ENCODE results near the gene MYL12A.
"Not testable (repeated sequence)": the region's sequence is repeated elsewhere in the genome, so short reads cannot be mapped to it uniquely, and the experiment has no call there.

MYL12A gene

DNA sequence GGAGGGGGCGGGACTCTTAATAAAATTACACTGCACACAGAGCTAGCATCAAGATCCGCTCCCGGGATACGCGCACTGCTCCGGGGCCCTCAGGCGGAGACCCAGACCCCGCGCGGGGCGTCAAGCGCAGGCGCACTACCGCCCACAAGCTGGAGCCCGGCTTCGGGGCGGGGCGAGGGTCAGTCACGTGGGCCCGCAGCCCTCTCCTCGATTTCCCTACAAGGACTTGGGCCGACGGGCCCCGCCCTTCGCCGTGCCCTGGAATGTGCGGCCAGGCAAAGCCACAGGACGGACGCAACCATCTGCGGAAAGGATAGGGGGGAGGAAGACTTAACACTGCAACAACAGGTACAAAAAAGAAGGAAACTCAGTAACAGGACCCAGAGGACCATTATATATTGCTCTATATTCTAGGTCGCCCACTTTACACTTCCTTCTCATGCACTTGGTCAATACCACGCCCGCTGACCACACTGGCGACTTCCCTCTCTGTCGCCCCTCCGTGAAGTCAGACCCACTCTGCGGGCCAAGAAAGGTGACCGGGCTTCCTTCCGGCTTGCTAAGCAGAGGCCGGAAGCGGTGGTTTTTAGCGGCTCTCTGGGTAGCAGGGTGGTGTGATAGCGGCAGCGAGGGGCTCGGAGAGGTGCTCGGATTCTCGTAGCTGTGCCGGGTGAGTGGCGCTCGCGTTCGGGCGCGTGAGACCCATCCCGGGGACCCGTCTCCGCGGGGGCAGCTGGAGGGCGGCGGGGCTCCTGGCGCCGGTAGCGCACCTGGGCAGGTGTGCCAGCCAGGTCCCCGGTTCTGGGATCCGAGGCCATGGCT, at the start of gene MYL12A:
MYL12A (plus strand) TSS at position 562 of the 822 bp plus-strand sequence. CDS start 5,447 bp downstream, outside the sequence.
- peak; percentile 79 for DNase-seq (ENCODE audit: low read depth)

DNA sequence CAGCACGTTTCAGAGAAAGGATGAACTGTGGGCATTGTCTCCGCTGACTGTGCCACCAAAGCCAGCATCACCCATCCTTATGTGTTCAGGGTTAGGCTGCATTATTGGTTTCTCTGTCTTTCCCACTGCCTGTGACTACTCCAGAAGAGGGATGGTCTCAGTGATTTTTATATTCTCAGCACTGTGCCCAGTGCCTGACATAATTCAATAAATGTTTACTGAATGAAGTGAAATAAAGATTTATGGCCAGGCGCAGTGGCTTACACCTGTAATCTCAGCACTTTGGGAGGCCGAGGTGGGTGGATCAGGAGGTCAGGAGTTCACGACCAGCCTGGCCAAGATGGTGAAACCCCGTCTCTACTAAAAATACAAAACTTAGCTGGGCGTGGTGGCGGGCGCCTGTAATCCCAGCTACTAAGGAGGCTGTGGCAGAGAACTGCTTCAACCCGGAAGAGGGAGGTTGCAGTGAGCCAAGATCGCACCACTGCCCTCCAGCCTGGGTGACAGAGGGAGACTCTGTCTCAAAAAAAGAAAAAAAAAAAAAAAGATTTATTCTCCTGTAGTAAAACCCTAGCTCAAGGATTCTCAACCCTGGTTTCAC, 49.2 kb upstream of the MYL12A start:
- DNase-seq (ENCODE audit: low read depth) = not testable (repeated sequence)

DNA sequence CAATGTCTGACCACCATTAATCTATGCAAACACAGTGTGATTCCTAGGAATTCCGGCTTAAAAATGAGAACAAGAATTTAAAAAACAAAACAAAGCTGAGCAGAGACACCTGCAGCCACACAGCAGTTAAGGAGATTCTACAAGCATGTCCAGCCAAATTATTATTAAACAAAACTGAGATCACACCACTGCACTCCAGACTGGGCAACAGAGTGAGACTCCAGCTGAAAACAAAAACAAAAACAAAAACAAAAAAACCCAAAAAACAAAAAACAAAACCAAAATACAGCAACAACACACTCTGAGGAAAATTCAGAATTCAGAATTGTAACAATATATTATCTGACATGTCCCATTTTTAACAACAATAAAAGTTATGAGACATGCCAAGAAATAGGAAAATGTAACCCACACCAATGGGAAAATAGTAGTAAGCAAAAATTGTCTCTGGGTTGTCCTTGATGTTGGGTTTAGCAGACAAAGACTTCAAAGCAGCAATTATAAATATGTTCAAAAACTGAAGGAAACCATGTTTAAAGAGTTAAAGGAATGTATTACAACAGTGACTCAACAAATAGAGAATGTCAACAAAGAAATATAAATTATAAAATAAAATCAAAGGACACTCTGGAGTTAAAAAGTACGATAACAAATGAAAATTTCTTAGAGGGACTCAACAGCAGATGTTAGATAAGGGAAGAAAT, 47.5 kb upstream of the MYL12A start:
- no peak for DNase-seq (ENCODE audit: low read depth)

DNA sequence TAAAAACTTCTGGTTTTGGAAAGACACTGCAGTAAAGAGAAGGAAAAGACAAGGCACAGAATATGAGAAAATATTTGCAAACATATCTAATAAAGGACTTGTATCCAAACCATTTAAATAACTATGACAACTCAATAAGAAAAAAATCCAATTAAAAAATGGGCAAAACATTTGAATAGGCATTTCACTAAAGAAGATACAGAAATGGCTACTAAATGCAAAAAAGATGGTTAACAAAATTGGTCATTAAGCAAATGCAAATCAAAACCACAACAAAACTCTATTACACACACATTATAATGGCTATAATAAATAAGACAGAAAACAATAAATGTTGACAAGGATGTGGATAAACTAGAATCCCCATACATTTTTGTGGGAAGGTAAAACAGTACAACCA, 42.4 kb upstream of the MYL12A start:
- no peak for DNase-seq (ENCODE audit: low read depth)

DNA sequence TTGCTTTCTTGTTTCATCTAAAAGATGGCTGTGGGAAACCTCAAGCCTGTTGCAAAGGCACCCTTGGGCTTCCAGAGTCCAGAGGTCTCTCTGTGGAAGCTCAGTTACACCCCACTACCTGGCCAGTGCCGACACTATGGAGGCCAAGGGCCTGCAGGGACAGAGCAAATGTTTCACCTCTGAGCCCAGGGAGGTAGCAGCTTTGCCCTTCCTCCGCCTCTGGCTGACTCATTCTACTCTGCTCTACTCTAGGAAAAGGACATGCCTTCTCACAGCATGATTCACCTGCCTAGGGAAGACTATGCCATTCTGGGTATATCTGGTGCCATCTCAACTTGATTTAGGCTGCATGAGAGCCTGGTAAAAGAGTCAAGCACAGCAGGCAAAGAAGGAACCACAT, 40.0 kb upstream of the MYL12A start:
- DNase-seq (ENCODE audit: low read depth) = no peak

GRCh38 chr18:3209859-3210569, 37.6 kb upstream of the MYL12A start:
- DNase-seq (ENCODE audit: low read depth) = no peak

- no peak for DNase-seq (ENCODE audit: low read depth)
Observed at GRCh38 chr18:3211236-3211992, 36.2 kb upstream of the MYL12A start.

- DNase-seq (ENCODE audit: low read depth) = no peak
Observed at GRCh38 chr18:3212657-3213056, 34.9 kb upstream of the MYL12A start.

- no peak for DNase-seq (ENCODE audit: low read depth)
Observed at GRCh38 chr18:3213300-3214059, 34.1 kb upstream of the MYL12A start.

DNA sequence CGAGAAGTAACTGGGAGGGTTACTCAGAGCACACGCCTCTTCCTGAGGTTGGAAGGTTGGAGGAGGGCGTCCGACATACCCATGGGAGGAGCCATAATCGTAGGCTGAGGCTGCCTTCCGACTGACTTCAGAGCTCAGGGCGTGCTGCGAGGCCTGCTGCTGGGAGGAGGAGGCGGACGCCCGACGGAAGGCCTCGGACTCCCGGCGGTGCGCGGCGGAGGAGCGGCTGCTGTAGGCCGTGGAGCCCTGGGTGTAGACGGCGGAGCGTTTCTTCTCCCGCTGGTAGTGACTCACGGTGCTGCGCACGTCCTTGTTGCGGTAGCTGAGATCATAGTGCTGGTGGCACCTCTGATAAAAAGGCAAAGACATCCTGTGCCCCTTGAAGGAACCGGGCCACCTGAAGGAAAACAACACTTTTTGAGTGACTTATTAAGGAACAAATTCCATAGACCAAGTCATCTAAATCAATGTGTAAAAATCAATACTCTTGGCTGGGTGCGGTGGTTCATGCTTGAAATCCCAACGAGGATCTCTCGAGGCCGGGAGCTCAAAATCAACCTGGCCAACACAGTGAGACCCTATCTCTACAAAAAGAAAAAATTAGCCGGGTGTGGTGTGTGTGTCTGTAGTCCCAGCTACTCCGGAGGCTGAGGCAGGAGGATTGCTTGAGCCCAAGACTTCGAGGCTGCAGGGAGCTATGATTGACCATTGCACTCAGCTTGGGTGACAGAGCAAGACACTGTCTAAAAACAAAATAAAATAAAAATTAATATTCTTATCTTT, 32.6 kb upstream of the MYL12A start:
- no peak for DNase-seq (ENCODE audit: low read depth)

GRCh38 chr18:3216987-3217386, 30.6 kb upstream of the MYL12A start:
- no peak for DNase-seq (ENCODE audit: low read depth)

DNA sequence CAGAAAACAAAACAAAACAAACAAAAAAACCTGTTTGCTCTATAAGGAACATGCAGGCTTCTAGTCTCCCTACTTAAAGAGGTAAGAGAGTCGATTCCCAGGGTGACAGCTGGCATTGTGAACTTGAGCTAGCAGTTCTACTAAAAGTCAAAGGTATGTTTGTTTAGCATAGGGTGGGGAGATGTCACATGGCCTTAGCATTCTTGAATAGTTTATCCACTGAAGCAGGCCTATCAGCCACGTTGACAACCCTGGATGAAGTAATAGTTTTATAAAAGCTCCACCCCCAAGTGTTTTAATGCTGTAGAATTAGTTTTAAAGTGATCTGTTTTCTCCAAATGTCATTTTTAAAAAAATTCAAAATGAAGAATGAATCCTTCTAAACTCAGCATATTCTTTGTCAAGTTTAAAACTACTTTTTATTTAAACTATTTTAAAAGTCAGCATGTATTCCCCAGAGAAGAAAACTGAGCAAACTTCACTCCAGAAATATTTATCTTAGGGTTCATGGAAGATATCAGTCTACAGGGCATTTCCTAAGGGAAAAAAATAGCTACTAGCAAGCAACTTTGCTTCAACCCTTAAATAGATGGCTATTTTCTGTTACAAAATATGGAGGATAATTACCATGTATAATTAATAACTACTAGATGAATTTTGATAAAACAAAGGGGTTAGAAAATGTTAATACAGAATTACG, 29.5 kb upstream of the MYL12A start:
- no peak for DNase-seq (ENCODE audit: low read depth)

DNA sequence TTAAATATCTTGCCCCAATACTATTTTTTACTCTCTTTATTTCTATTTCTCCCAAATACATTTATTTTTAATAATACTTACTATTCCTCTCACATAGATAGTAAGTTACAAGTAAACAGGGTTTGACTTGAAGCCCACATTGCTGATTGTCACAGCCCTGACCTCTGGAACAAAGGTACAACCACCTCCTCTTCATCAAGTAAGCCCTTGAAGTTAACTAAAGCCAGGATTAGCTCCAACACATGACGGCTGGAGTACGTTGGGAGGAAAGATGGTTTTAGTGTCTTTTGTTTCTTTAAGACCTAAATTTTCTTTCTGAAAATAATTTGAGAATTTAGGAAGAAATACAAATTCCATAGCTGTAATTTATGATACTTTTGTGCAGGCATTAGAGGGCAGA, 28.8 kb upstream of the MYL12A start:
- no peak for DNase-seq (ENCODE audit: low read depth)

DNA sequence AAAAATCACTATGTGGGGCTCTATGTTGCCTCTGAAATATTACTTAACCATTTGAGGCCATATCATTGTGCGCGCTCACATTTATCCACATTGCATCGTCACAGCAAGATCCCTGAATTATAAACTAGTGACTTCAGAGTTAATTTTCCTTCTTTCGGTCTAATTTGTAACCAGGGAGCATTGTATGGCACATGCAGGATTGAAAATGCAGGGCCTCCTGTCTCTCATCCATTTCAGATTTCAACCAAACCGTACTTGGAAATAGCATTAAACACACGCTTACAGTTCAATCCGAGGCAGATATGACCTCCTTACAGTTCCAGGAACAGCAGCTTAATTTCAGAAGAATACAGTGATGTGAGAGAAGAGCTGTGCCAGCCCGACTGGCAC, 28.4 kb upstream of the MYL12A start:
- DNase-seq (ENCODE audit: low read depth) = no peak

DNA sequence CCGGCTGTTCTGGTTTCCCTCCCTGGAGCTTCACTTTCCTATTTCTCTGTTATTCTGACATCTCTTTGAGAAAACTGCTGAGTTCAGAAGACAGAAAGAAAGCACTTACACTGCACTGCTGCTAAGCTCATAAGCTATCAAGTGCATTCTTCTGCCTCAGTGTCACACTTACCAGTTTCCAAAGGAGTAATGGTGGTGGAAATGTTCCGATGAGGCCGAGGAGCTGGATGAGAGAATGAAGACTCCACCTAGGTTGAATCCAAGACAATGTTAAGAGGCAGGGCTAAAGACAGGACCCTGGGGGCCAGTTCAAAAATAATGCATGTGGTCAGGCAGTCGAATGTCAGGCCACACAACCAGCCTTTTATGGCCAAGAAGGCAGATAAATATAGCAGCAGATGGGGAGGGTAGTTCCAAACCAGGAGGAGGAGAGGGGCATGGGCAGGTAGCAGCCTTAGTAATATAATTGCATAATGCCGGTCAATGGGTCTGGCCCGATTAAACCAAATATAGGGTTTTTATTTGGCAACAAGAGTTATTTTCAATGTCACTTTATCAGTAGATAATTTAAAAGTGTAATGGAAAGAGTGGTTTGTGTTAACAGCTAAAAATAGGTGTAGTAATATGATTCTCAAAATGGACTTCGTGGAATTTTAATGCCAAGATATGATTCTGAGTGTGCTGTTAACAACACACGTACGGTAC, 27.8 kb upstream of the MYL12A start, which contains the start of gene MYOM1:
MYOM1 (minus strand) TSS at position 338 of the 705 bp plus-strand sequence. CDS start 4,745 bp downstream, outside the sequence.
- no peak for DNase-seq (ENCODE audit: low read depth)

GRCh38 chr18:3220868-3221267, 26.7 kb upstream of the MYL12A start:
- not testable (repeated sequence) for DNase-seq (ENCODE audit: low read depth)

GRCh38 chr18:3221496-3221895, 26.1 kb upstream of the MYL12A start:
- no peak for DNase-seq (ENCODE audit: low read depth)

DNA sequence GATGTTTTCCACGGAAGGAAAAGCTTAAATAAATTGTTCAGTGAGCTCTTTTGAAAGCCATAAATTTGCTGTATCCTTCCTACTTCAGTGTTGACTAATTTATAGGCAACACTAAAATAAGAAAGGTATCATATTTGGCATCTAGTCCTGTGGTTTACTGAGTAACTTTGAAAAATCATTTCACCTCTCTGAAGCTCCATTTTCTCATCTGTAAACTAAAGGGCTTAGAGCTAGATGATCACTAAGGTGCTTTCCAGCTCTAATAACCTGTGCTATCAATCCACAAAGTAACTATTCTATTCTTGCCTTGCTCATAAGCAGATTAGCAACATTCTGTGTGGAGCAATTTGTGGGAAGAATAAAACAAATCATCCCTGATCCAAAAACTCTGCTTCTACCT, 24.2 kb upstream of the MYL12A start:
- no peak for DNase-seq (ENCODE audit: low read depth)

DNA sequence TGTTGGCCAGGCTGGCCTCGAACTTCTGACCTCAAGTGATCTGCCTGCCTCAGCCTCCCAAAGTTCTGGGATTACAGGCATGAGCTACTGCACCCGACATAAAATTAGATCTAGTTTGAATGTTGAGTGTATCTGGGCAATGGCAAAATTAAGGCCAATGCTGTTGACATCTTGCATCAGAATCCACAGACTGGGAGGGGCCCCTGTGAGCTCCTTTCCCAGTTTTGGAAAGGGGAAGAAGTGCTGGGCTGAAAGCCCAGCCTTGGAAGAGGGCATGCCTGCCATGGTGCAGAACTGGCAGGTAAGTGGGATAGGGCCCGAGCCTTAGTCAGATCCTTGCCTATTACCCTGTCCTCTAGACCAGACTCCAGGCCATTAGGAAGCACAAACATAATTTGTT, 23.4 kb upstream of the MYL12A start:
- DNase-seq (ENCODE audit: low read depth) = no peak

Measured in stimulated activated CD8-positive, alpha-beta memory T cell treated with anti-CD3 and anti-CD28 coated beads, Interleukin-15, amount 100 ng/mL, for 1 hour (primary cell).